Measurements from ENCODE around the gene YWHAH. TPM values are rescaled to one million over a fixed set of nuclear protein-coding genes. Genes with fewer than 3 reads are reported as not detected.

The YWHAH gene
- polyA plus RNA-seq, 2 of the 4 experiments (the other 2 are of a cell fraction) = 91.9 to 137 TPM

- FAIRE-seq = no peak
- ChIA-PET POLR2A (no interaction called here), CTCF (no interaction called here)
- no peak for TF ChIP-seq NPAS2 (CRISPR knock-in tag; IDR thresholded peaks at IDR 0.05; ENCODE audit: borderline replicate concordance)
- no peak for TF ChIP-seq EP300 (IDR thresholded peaks at IDR 0.05)
- no peak for TF ChIP-seq POLR2A (IDR thresholded peaks at IDR 0.05; ENCODE audit: low read length)
- no peak for TF ChIP-seq FOSL2 (IDR thresholded peaks at IDR 0.05)
- no peak for TF ChIP-seq FOSL2 (CRISPR knock-in tag; IDR thresholded peaks at IDR 0.05)
- TF ChIP-seq TP53 (CRISPR knock-in tag; IDR thresholded peaks at IDR 0.05) = no peak
- TF ChIP-seq HMGXB4 (CRISPR knock-in tag; IDR thresholded peaks at IDR 0.05; ENCODE audit: borderline replicate concordance) = no peak
- no peak overlapping the region for H3K4me3 ChIP-seq
- DNase-seq (ENCODE audit: low read depth in 1 of 2, low spot score in 1 of 2) = no peak
- no peaks in the 10 kb centered on the region for H3K4me1 ChIP-seq
- H3K4me2 ChIP-seq = no peak overlapping the region
- no peak for ATAC-seq
- H3K27ac ChIP-seq = no peak overlapping the region
- WGBS (ENCODE audit: missing lambda C conversion rate) = 69% methylated on average over 5 of the region's 5 CpGs
- no peaks in the 10 kb centered on the region for H3K9me3 ChIP-seq
Measured at GRCh38 chr22:31923136-31923535, 21.2 kb upstream of the YWHAH start.

- Histone ChIP-seq H3K4me3 (no peak overlapping the region), H3K4me1 (no peaks in the 10 kb centered on the region), H3K27ac (no peak overlapping the region), H3K9me3 (no peaks in the 10 kb centered on the region), H3K4me2 (no peak overlapping the region)
- TF ChIP-seq HES2 (IDR thresholded peaks at IDR 0.05) = no peak
- POLR2A ChIA-PET = no interaction called here
- 85% methylated on average over 2 of the region's 2 CpGs for WGBS (ENCODE audit: missing lambda C conversion rate)
- CTCF ChIA-PET = no interaction called here
- no peak for FAIRE-seq
- ATAC-seq = no peak
- no peak for DNase-seq (ENCODE audit: low read depth in 1 of 2, low spot score in 1 of 2)
Measured at GRCh38 chr22:31923747-31924146, 20.6 kb upstream of the YWHAH start.

GRCh38 chr22:31925056-31925455, 19.3 kb upstream of the YWHAH start:
- no peaks in the 10 kb centered on the region for H3K4me1 ChIP-seq
- TF ChIP-seq RARB (CRISPR knock-in tag; IDR thresholded peaks at IDR 0.05) = no peak
- TF ChIP-seq BCL3 (IDR thresholded peaks at IDR 0.05) = no peak
- no peak for TF ChIP-seq RFX5 (IDR thresholded peaks at IDR 0.05)
- no peak for TF ChIP-seq MAFK (IDR thresholded peaks at IDR 0.05; ENCODE audit: partially characterized antibody)
- no peak for TF ChIP-seq CTCF (IDR thresholded peaks at IDR 0.05)
- no peak for TF ChIP-seq KDM5A (IDR thresholded peaks at IDR 0.05)
- TF ChIP-seq CBX2 (IDR thresholded peaks at IDR 0.05; ENCODE audit: borderline replicate concordance, low read depth) = no peak
- TF ChIP-seq TFCP2L1 (CRISPR knock-in tag; IDR thresholded peaks at IDR 0.05) = no peak
- TF ChIP-seq HOXA7 (CRISPR knock-in tag; IDR thresholded peaks at IDR 0.05) = no peak
- TF ChIP-seq ELK1 (IDR thresholded peaks at IDR 0.05; ENCODE audit: low read depth, low read length) = no peak
- no peak for TF ChIP-seq ZFP36 (IDR thresholded peaks at IDR 0.05; ENCODE audit: borderline replicate concordance, partially characterized antibody)
- TF ChIP-seq FOSL2 (IDR thresholded peaks at IDR 0.05) = no peak
- no peak for TF ChIP-seq FOSL2 (CRISPR knock-in tag; IDR thresholded peaks at IDR 0.05)
- no peak for TF ChIP-seq MAZ (IDR thresholded peaks at IDR 0.05; ENCODE audit: borderline replicate concordance, low read depth, low read length)
- no peak for TF ChIP-seq CHD2 (IDR thresholded peaks at IDR 0.05; ENCODE audit: low read length, partially characterized antibody)
- no peak for TF ChIP-seq HES2 (IDR thresholded peaks at IDR 0.05)
- no peak for TF ChIP-seq ZSCAN20 (CRISPR knock-in tag; IDR thresholded peaks at IDR 0.05)
- TF ChIP-seq EHMT2 (IDR thresholded peaks at IDR 0.05; ENCODE audit: low read depth) = no peak
- TF ChIP-seq FOXS1 (CRISPR knock-in tag; IDR thresholded peaks at IDR 0.05) = no peak
- FAIRE-seq = no peak
- no peak for ATAC-seq
- H3K9me3 ChIP-seq = no peaks in the 10 kb centered on the region
- 85% methylated on average over 1 of the region's 1 CpG for WGBS (ENCODE audit: missing lambda C conversion rate)
- ChIA-PET CTCF (no interaction called here), POLR2A (no interaction called here)
- no peak overlapping the region for H3K27ac ChIP-seq
- H3K4me2 ChIP-seq = no peak overlapping the region
- DNase-seq (ENCODE audit: low read depth in 1 of 2, low spot score in 1 of 2) = no peak
- no peak overlapping the region for H3K4me3 ChIP-seq

Data from A549 (cell line).